Left renal pelvis (tissue), 4 donors: ENCODE measurements around the gene OPN1SW. TPM values are rescaled to one million over a fixed set of nuclear protein-coding genes. Genes with fewer than 3 reads are reported as not detected.

Source experiments
- DNase-seq, 4 donors: peaks; one replicate each; pipeline ENCODE4 v3.0.0-alpha.2; 2013; ENCODE audit warnings: low read depth in 4 of 4, low spot score in 3 of 4
- polyA plus RNA-seq, 4 donors: library from polyadenylated mRNA; unstranded; fragments of 120-200 nt; gene quantifications; one replicate each; pipeline ENCODE4 v1.2.1, GENCODE V29; 2013; ENCODE audit not compliant: insufficient read length in 4 of 4

OPN1SW gene
- polyA plus RNA-seq, result 1 to 10 TPM; 1.3 to 2.2 (median 1.5) TPM

- no peak for DNase-seq
Observed at GRCh38 chr7:128775744-128776474, at the start of gene OPN1SW. OPN1SW (minus strand) TSS chr7:128775794; CDS start chr7:128775781, 13 bp downstream.

GRCh38 chr7:128821724-128822123 lies 46.1 kb upstream of the OPN1SW start:
- no peak for DNase-seq

- DNase-seq, result no peak
Observed at GRCh38 chr7:128818694-128819093, 43.1 kb upstream of the OPN1SW start.

GRCh38 chr7:128815289-128815942 lies 39.8 kb upstream of the OPN1SW start:
- DNase-seq, result no peak

GRCh38 chr7:128814499-128814898 lies 38.9 kb upstream of the OPN1SW start:
- no peak for DNase-seq

GRCh38 chr7:128812514-128813168 lies 37.0 kb upstream of the OPN1SW start:
- no peak for DNase-seq

- no peak for DNase-seq
Observed at GRCh38 chr7:128811631-128812430, 36.2 kb upstream of the OPN1SW start.

- no peak for DNase-seq
Observed at GRCh38 chr7:128810997-128811396, 35.4 kb upstream of the OPN1SW start.

- DNase-seq, result no peak
Observed at GRCh38 chr7:128810473-128810872, 34.9 kb upstream of the OPN1SW start.

GRCh38 chr7:128809363-128809762 lies 33.8 kb upstream of the OPN1SW start:
- no peak for DNase-seq

GRCh38 chr7:128807191-128807590 lies 31.6 kb upstream of the OPN1SW start:
- DNase-seq, result no peak

GRCh38 chr7:128805225-128805624 lies 29.6 kb upstream of the OPN1SW start:
- no peak for DNase-seq

GRCh38 chr7:128804484-128804883 lies 28.9 kb upstream of the OPN1SW start:
- DNase-seq, result no peak

- no peak for DNase-seq
Observed at GRCh38 chr7:128801667-128802418, 26.2 kb upstream of the OPN1SW start.

GRCh38 chr7:128801003-128801402 lies 25.4 kb upstream of the OPN1SW start:
- no peak for DNase-seq

GRCh38 chr7:128800567-128800966 lies 25.0 kb upstream of the OPN1SW start:
- no peak for DNase-seq

GRCh38 chr7:128799451-128799850 lies 23.9 kb upstream of the OPN1SW start:
- DNase-seq, result no peak

- DNase-seq, result no peak
Observed at GRCh38 chr7:128796327-128796726, 20.7 kb upstream of the OPN1SW start.

GRCh38 chr7:128795129-128795528 lies 19.5 kb upstream of the OPN1SW start:
- DNase-seq, result no peak

GRCh38 chr7:128794436-128794835 lies 18.8 kb upstream of the OPN1SW start:
- no peak for DNase-seq
